DND-41 (cell line): ENCODE measurements around the gene TMEM132D.

Experiments used
- ATAC-seq: fragments of 200-7000 bp; cut with Tn5 transposase; 3 replicates; pipeline ENCODE4 v1.9.1; 2021; ENCODE audit warnings: low read depth; ENCODE audit not compliant: insufficient read depth
- DNase-seq: peaks from one replicate; pipeline ENCODE4 v3.0.0-alpha.2; 2020
- H2AFZ ChIP-seq: 2 replicates; pipeline ENCODE4 v1.6.0; 2012; ENCODE audit warnings: low read depth, low read length
- H3K27ac ChIP-seq: 2 replicates; pipeline ENCODE4 v1.5.1; 2012; ENCODE audit warnings: low read length, inconsistent platforms
- H3K27me3 ChIP-seq: fragments of 200-600 bp; sonication (generic); 2 replicates; pipeline ENCODE4 v1.6.0; 2012; ENCODE audit warnings: low read length, mild to moderate bottlenecking, inconsistent platforms; ENCODE audit not compliant: insufficient read depth, poor library complexity
- H3K36me3 ChIP-seq: 2 replicates; pipeline ENCODE4 v1.5.1; 2012; ENCODE audit warnings: low read length, inconsistent platforms; ENCODE audit not compliant: insufficient read depth
- H3K4me1 ChIP-seq: 2 replicates; pipeline ENCODE4 v1.5.1; 2012; ENCODE audit warnings: mild to moderate bottlenecking, low read length; ENCODE audit not compliant: insufficient read depth
- H3K4me2 ChIP-seq: 2 replicates; pipeline ENCODE4 v1.6.0; 2012; ENCODE audit warnings: mild to moderate bottlenecking, moderate library complexity, low read length, inconsistent platforms; ENCODE audit not compliant: insufficient read depth
- H3K4me3 ChIP-seq, 2 experiments: fragments of 200-600 bp in 1 of 2; shearing (Covaris generic) in 1 of 2; 2 replicates each; pipeline ENCODE4 v1.5.1; 2012 to 2016; ENCODE audit warnings: inconsistent platforms in 2 of 2, low read length in 2 of 2, mild to moderate bottlenecking in 2 of 2, low read depth in 1 of 2, moderate library complexity in 1 of 2
- H3K79me2 ChIP-seq: 2 replicates; pipeline ENCODE4 v1.6.0; 2012; ENCODE audit warnings: low read length, inconsistent platforms; ENCODE audit not compliant: insufficient read depth
- H3K9ac ChIP-seq: 2 replicates; pipeline ENCODE4 v1.6.0; 2012; ENCODE audit warnings: low read depth, mild to moderate bottlenecking, inconsistent platforms, low read length, moderate library complexity
- H3K9me3 ChIP-seq: 2 replicates; pipeline ENCODE4 v1.5.1; 2012; ENCODE audit warnings: low read length, moderate library complexity, mild to moderate bottlenecking, inconsistent platforms; ENCODE audit not compliant: insufficient read depth, severe bottlenecking
- H4K20me1 ChIP-seq: 2 replicates; pipeline ENCODE4 v1.6.0; 2012; ENCODE audit warnings: low read length; ENCODE audit not compliant: insufficient read depth
- CTCF ChIP-seq: IDR thresholded peaks from 2 replicates; pipeline ENCODE4 v1.5.1; 2012; ENCODE audit warnings: borderline replicate concordance, low read length, moderate library complexity, mild to moderate bottlenecking; ENCODE audit not compliant: poor library complexity, severe bottlenecking; ENCODE audit errors: extremely low read depth
- EZH2 ChIP-seq: IDR thresholded peaks from 3 replicates; pipeline ENCODE4 v1.6.1; 2012; ENCODE audit warnings: borderline replicate concordance, low read depth, mild to moderate bottlenecking, moderate library complexity, low read length, inconsistent platforms; ENCODE audit not compliant: severe bottlenecking

The TMEM132D gene

GRCh38 chr12:129119537-129119936 is 784.3 kb downstream of the TMEM132D start:
- Histone ChIP-seq H3K27me3 (no peaks in the 10 kb centered on the region), H3K9ac (no peak overlapping the region), H4K20me1 (no peaks in the 10 kb centered on the region), H3K4me1 (no peaks in the 10 kb centered on the region), H3K79me2 (no peaks in the 10 kb centered on the region), H3K27ac (no peak overlapping the region), H3K4me2 (no peak overlapping the region), H3K4me3 (no peak overlapping the region), H2AFZ (no peak overlapping the region), H3K9me3 (no peaks in the 10 kb centered on the region), H3K36me3 (no peaks in the 10 kb centered on the region)
- DNase-seq (peak; percentile 42), ATAC-seq (0 out of 3 replicates have a peak, but pooled peaks have one; percentile 54)
- TF ChIP-seq CTCF (no peak), EZH2 (no peak)

- no peak for TF ChIP-seq CTCF
- TF ChIP-seq EZH2 = no peak
- no peaks in the 10 kb centered on the region for H3K36me3 ChIP-seq
- H3K9ac ChIP-seq = no peak overlapping the region
- H4K20me1 ChIP-seq = no peaks in the 10 kb centered on the region
- H3K4me1 ChIP-seq = no peaks in the 10 kb centered on the region
- no peaks in the 10 kb centered on the region for H3K9me3 ChIP-seq
- DNase-seq = no peak
- no peak overlapping the region for H3K27ac ChIP-seq
- no peaks in the 10 kb centered on the region for H3K27me3 ChIP-seq
- no peak overlapping the region for H2AFZ ChIP-seq
- H3K4me3 ChIP-seq = no peak overlapping the region
- ATAC-seq = no peak
- no peak overlapping the region for H3K4me2 ChIP-seq
- H3K79me2 ChIP-seq = no peaks in the 10 kb centered on the region
Observed at GRCh38 chr12:129115558-129115957, 788.3 kb downstream of the TMEM132D start.

GRCh38 chr12:129110575-129110974 is 793.2 kb downstream of the TMEM132D start:
- Histone ChIP-seq H4K20me1 (no peaks in the 10 kb centered on the region), H3K9ac (no peak overlapping the region)
- ATAC-seq = no peak

More at GRCh38 chr12:129110575-129110974, 793.2 kb downstream of the TMEM132D start:
- H3K4me3 ChIP-seq = no peak overlapping the region
- no peak overlapping the region for H3K27ac ChIP-seq
- H3K27me3 ChIP-seq = no peaks in the 10 kb centered on the region
- no peak overlapping the region for H2AFZ ChIP-seq
- TF ChIP-seq EZH2 (no peak), CTCF (no peak)
- H3K79me2 ChIP-seq = no peaks in the 10 kb centered on the region
- no peaks in the 10 kb centered on the region for H3K9me3 ChIP-seq
- no peaks in the 10 kb centered on the region for H3K4me1 ChIP-seq
- DNase-seq = no peak
- H3K4me2 ChIP-seq = no peak overlapping the region
- H3K36me3 ChIP-seq = no peaks in the 10 kb centered on the region
